SK-N-SH treated with all-trans-retinoic acid at 6 μM for 48 hours (cell line): ENCODE measurements around the gene GAPDHS.

Experiments
- ARNTL ChIP-seq: fragments of 450-650 bp; formaldehyde crosslinking; IDR thresholded peaks from 2 replicates; pipeline ENCODE4 v1.5.0; 2020; ENCODE audit warnings: low read depth, mild to moderate bottlenecking, moderate library complexity, borderline replicate concordance
- CREB5 ChIP-seq: fragments of 250-450 bp; sonication (Bioruptor Pico); IDR thresholded peaks from 2 replicates; pipeline ENCODE4 v1.5.1; 2020; ENCODE audit warnings: low read depth, mild to moderate bottlenecking, moderate library complexity
- ESRRG ChIP-seq: fragments of 250-450 bp; sonication (Bioruptor Pico); IDR thresholded peaks from 2 replicates; pipeline ENCODE4 v1.6.1; 2021; ENCODE audit warnings: mild to moderate bottlenecking
- GLIS3 ChIP-seq: fragments of 250-450 bp; sonication (Bioruptor Pico); IDR thresholded peaks from 2 replicates; pipeline ENCODE4 v1.5.0; 2020; ENCODE audit warnings: mild to moderate bottlenecking, moderate library complexity
- ISL1 ChIP-seq: fragments of 250-450 bp; sonication (Bioruptor Pico); IDR thresholded peaks from 2 replicates; pipeline ENCODE4 v2.1.2; 2022; ENCODE audit warnings: mild to moderate bottlenecking, moderate library complexity
- PATZ1 ChIP-seq: fragments of 250-450 bp; sonication (Bioruptor Pico); IDR thresholded peaks from 2 replicates; pipeline ENCODE4 v1.8.0; 2020; ENCODE audit warnings: mild to moderate bottlenecking, moderate library complexity, borderline replicate concordance
- RARB ChIP-seq: fragments of 250-450 bp; sonication (Bioruptor Pico); IDR thresholded peaks from 2 replicates; pipeline ENCODE4 v1.8.0; 2021; ENCODE audit warnings: mild to moderate bottlenecking, moderate library complexity
- TCF4 ChIP-seq: fragments of 250-450 bp; sonication (Bioruptor Pico); IDR thresholded peaks from 2 replicates; pipeline ENCODE4 v1.8.0; 2021; ENCODE audit warnings: mild to moderate bottlenecking, moderate library complexity, borderline replicate concordance
- ZC3H10 ChIP-seq: fragments of 250-450 bp; sonication (Bioruptor Pico); IDR thresholded peaks from 2 replicates; pipeline ENCODE4 v1.5.1; 2021; ENCODE audit warnings: mild to moderate bottlenecking, moderate library complexity
- ZFP3 ChIP-seq: fragments of 250-450 bp; sonication (Bioruptor Pico); IDR thresholded peaks from 2 replicates; pipeline ENCODE4 v1.5.0; 2020; ENCODE audit warnings: mild to moderate bottlenecking, moderate library complexity
- ZFP30 ChIP-seq: fragments of 450-650 bp; formaldehyde crosslinking; IDR thresholded peaks from 2 replicates; pipeline ENCODE4 v1.5.0; 2022; ENCODE audit warnings: mild to moderate bottlenecking, moderate library complexity
- ZNF8 ChIP-seq: fragments of 450-650 bp; formaldehyde crosslinking; IDR thresholded peaks from 2 replicates; pipeline ENCODE4 v1.5.0; 2020; ENCODE audit warnings: mild to moderate bottlenecking, moderate library complexity

GRCh38 chr19:35543280-35544109, 10.2 kb downstream of the GAPDHS start:
- no peak for TF ChIP-seq ARNTL (CRISPR knock-in tag)
- TF ChIP-seq ZC3H10 = no peak
- no peak for TF ChIP-seq CREB5 (CRISPR knock-in tag)
- no peak for TF ChIP-seq TCF4 (CRISPR knock-in tag)
- TF ChIP-seq ESRRG = no peak
- TF ChIP-seq RARB (CRISPR knock-in tag) = no peak
- no peak for TF ChIP-seq ZFP3 (CRISPR knock-in tag)
- TF ChIP-seq ISL1 = no peak
- TF ChIP-seq ZNF8 = no peak
- TF ChIP-seq ZFP30 (CRISPR knock-in tag) = no peak
- no peak for TF ChIP-seq GLIS3
- no peak for TF ChIP-seq PATZ1 (CRISPR knock-in tag)
